ENCODE data around the gene SCARB2. TPM values are rescaled to one million over a fixed set of nuclear protein-coding genes. Genes with fewer than 3 reads are reported as not detected.

SCARB2 gene
- total RNA-seq, 2 donors from 2014 or later: 169 to 392 TPM

- H3K27me3 ChIP-seq (replicated peaks; ENCODE audit: insufficient read depth): no peaks in the 10 kb centered on the region
- TF ChIP-seq POLR2AphosphoS5 (IDR thresholded peaks at IDR 0.05): no peak
- no peak for TF ChIP-seq CTCF (IDR thresholded peaks at IDR 0.05)
- TF ChIP-seq POLR2A (IDR thresholded peaks at IDR 0.05): no peak
- intact Hi-C loops (cut with DNase I): loop anchor here (5.0 kb wide), 1 partner anchor 111 kb away; the partner anchor contains the start of gene STBD1
- H3K9me3 ChIP-seq: no peaks in the 10 kb centered on the region
- no peak overlapping the region for H3K4me3 ChIP-seq
- DNase-seq (ENCODE audit: low spot score): no peak
- H3K36me3 ChIP-seq: peaks cover 3 to 4% of the 10 kb centered on the region in 2 donors
- peak overlapping the region; percentile 83 to 87 for H3K27ac ChIP-seq
- H3K4me1 ChIP-seq (replicated peaks): peaks cover 51% of the 10 kb centered on the region
- WGBS: 91% methylated on average over 2 of the region's 2 CpGs
These were observed 17.2 kb downstream of the SCARB2 start for GRCh38 chr4:76196376-76196775.

DNA sequence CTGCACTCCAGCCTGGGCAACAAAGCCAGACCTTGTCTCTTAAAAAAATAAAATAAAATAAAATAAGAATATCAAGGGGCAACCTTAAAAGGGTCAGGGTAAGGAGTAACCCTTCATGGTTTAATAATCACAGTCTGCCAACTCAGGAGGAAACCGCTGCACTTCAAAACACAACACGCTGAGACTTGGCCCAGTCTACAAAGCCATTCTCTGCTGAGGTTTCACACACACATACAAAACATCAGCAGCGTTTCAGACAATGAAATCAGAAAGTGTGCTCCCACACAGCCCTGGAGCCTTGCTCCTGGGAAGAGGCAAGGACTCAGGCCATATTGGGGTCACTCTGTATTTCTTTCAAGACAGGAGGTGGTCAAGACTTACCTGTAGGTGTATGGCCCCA lies 18.3 kb downstream of the SCARB2 start:
- peaks cover 3 to 4% of the 10 kb centered on the region in 2 donors for H3K36me3 ChIP-seq
- H3K27ac ChIP-seq: peak overlapping the region; percentile 83 to 87
- H3K4me3 ChIP-seq: no peak overlapping the region
- TF ChIP-seq CTCF (IDR thresholded peaks at IDR 0.05) (no peak), POLR2A (IDR thresholded peaks at IDR 0.05) (no peak), POLR2AphosphoS5 (IDR thresholded peaks at IDR 0.05) (no peak)
- no peaks in the 10 kb centered on the region for H3K9me3 ChIP-seq
- H3K4me1 ChIP-seq (replicated peaks): peaks cover 43% of the 10 kb centered on the region
- 23% methylated on average over 3 of the region's 3 CpGs for WGBS
- no peak for DNase-seq (ENCODE audit: low spot score)
- H3K27me3 ChIP-seq (replicated peaks; ENCODE audit: insufficient read depth): no peaks in the 10 kb centered on the region
- intact Hi-C loops (cut with DNase I): loop anchor here (5.0 kb wide), 1 partner anchor 112 kb away; the partner anchor contains the start of gene STBD1

DNA sequence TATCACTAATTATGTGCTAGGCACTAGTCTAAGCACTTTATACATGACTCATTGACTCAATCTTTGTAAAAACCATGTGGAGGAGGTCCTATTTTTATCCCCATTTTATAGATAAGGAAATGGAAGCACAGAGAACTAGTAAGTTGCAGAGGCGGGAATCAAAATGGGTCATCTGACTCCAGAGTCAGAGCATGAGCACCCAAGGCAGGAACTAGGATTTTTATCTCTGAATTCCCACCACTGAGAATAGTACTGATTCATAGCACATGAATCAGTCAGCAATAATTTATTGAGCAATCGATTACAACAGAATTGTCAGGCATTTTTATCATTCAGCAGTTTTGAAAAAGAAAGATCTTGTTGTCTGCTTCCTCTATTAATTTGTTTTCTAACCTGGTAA lies 19.3 kb downstream of the SCARB2 start:
- peaks cover 35% of the 10 kb centered on the region for H3K4me1 ChIP-seq (replicated peaks)
- TF ChIP-seq POLR2AphosphoS5 (IDR thresholded peaks at IDR 0.05) (peak; percentile 50), POLR2A (IDR thresholded peaks at IDR 0.05) (no peak)
- no peaks in the 10 kb centered on the region for H3K9me3 ChIP-seq
- WGBS: 32% methylated on average over 2 of the region's 2 CpGs
- no peak overlapping the region for H3K4me3 ChIP-seq
- H3K27ac ChIP-seq: peak overlapping the region; percentile 19 to 87
- intact Hi-C loops (cut with DNase I): no loop called here
- peaks cover 3 to 4% of the 10 kb centered on the region in 2 donors for H3K36me3 ChIP-seq
- no peak for DNase-seq (ENCODE audit: low spot score)
- no peaks in the 10 kb centered on the region for H3K27me3 ChIP-seq (replicated peaks; ENCODE audit: insufficient read depth)

DNA sequence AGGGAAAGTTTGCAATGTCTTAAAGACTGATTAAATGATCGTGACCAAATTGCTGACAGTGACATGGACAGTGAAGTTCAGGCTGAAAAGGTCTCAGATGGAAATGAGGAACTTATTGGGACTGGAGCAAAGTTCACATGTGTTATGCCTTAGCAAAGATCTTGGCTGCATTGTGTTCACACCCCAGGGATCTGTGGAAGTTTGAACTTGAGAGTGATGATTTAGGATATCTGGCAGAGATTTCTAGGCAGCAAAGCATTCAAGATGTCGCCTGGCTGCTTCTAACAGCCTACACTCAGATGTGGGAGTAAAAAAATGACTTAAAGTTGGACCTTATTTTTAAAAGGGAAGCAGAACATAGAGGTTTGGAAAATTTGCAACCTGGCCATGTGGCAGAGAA lies 21.4 kb downstream of the SCARB2 start:
- no peak for TF ChIP-seq POLR2AphosphoS5 (IDR thresholded peaks at IDR 0.05)
- no peak overlapping the region for H3K4me3 ChIP-seq
- H3K9me3 ChIP-seq: no peaks in the 10 kb centered on the region
- no peak for DNase-seq (ENCODE audit: low spot score)
- no peaks in the 10 kb centered on the region for H3K27me3 ChIP-seq (replicated peaks; ENCODE audit: insufficient read depth)
- intact Hi-C loops (cut with DNase I): no loop called here
- H3K4me1 ChIP-seq (replicated peaks): peaks cover 20% of the 10 kb centered on the region
- H3K36me3 ChIP-seq: peaks cover 3 to 4% of the 10 kb centered on the region in 2 donors
- no peak overlapping the region for H3K27ac ChIP-seq
- WGBS: 86% methylated on average over 2 of the region's 2 CpGs

GRCh38 chr4:76188557-76188956 lies 25.1 kb downstream of the SCARB2 start:
- no peaks in the 10 kb centered on the region for H3K9me3 ChIP-seq
- 83% methylated on average over 3 of the region's 3 CpGs for WGBS
- peaks cover 0 to 3% of the 10 kb centered on the region in 2 donors for H3K36me3 ChIP-seq
- peak overlapping the region in 1 of 2 donors; percentile 30 for H3K27ac ChIP-seq
- intact Hi-C loops (cut with DNase I): loop anchor here (10.0 kb wide), 1 partner anchor 316 kb away; no protein-coding TSS in a partner anchor
- no peaks in the 10 kb centered on the region for H3K4me1 ChIP-seq (replicated peaks)
- DNase-seq (ENCODE audit: low spot score): no peak
- no peak for TF ChIP-seq CTCF (IDR thresholded peaks at IDR 0.05)
- TF ChIP-seq POLR2A (IDR thresholded peaks at IDR 0.05): no peak
- no peak overlapping the region for H3K4me3 ChIP-seq
- H3K27me3 ChIP-seq (replicated peaks; ENCODE audit: insufficient read depth): no peaks in the 10 kb centered on the region

DNA sequence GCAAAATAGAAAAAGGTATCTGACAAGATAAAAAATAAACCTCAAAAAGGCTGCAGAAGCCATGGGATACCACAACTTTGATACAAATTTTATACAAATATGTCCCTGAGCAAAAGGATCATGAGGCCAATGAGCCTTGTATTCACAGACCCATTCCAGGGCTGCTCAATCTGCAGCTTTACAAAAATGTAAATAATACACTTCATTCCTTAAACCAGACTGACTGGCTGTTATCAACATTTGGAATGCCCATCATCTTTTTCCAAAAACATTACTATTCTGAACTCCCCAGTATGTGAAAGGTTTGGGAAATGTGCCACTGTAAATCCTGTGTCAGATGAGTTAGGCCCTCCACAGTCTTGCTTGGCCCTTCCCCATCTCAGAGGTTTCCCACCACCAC lies 25.5 kb downstream of the SCARB2 start:
- peaks cover 0 to 3% of the 10 kb centered on the region in 2 donors for H3K36me3 ChIP-seq
- H3K27me3 ChIP-seq (replicated peaks; ENCODE audit: insufficient read depth): no peaks in the 10 kb centered on the region
- TF ChIP-seq CTCF (IDR thresholded peaks at IDR 0.05) (no peak), POLR2AphosphoS5 (IDR thresholded peaks at IDR 0.05) (no peak), POLR2A (IDR thresholded peaks at IDR 0.05) (no peak)
- peak overlapping the region in 1 of 2 donors; percentile 30 for H3K27ac ChIP-seq
- H3K4me3 ChIP-seq: no peak overlapping the region
- DNase-seq (ENCODE audit: low spot score): no peak
- no peaks in the 10 kb centered on the region for H3K9me3 ChIP-seq
- intact Hi-C loops (cut with DNase I): loop anchor here (10.0 kb wide), 1 partner anchor 317 kb away; no protein-coding TSS in a partner anchor
- H3K4me1 ChIP-seq (replicated peaks): no peaks in the 10 kb centered on the region
